ENCODE measurements around the gene NRCAM. TPM values are rescaled to one million over a fixed set of nuclear protein-coding genes. Genes with fewer than 3 reads are reported as not detected.

The NRCAM gene
- total RNA-seq, 1 donor from 2014 or later = 0.53 TPM

- intact Hi-C loops (cut with DNase I) = no loop called here
- DNase-seq (ENCODE audit: low spot score in 2 of 2) = no peak
Observed at GRCh38 chr7:108152198-108152597, 304.0 kb downstream of the NRCAM start.

GRCh38 chr7:108149908-108150307, 306.3 kb downstream of the NRCAM start:
- Histone ChIP-seq H3K36me3 (no peaks in the 10 kb centered on the region), H3K27ac (no peak overlapping the region), H3K4me1 (no peaks in the 10 kb centered on the region), H3K27me3 (no peaks in the 10 kb centered on the region), H3K9me3 (no peaks in the 10 kb centered on the region), H3K4me3 (no peak overlapping the region)
- TF ChIP-seq, protein P1, sequence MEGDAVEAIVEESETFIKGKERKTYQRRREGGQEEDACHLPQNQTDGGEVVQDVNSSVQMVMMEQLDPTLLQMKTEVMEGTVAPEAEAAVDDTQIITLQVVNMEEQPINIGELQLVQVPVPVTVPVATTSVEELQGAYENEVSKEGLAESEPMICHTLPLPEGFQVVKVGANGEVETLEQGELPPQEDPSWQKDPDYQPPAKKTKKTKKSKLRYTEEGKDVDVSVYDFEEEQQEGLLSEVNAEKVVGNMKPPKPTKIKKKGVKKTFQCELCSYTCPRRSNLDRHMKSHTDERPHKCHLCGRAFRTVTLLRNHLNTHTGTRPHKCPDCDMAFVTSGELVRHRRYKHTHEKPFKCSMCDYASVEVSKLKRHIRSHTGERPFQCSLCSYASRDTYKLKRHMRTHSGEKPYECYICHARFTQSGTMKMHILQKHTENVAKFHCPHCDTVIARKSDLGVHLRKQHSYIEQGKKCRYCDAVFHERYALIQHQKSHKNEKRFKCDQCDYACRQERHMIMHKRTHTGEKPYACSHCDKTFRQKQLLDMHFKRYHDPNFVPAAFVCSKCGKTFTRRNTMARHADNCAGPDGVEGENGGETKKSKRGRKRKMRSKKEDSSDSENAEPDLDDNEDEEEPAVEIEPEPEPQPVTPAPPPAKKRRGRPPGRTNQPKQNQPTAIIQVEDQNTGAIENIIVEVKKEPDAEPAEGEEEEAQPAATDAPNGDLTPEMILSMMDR (IDR thresholded peaks at IDR 0.05) = no peak
- intact Hi-C loops (cut with DNase I) = loop anchor here (5.0 kb wide), 2 partner anchors 148 to 273 kb away; partner anchors contain the start of gene LAMB1
- DNase-seq (ENCODE audit: low spot score in 2 of 2) = no peak

More at GRCh38 chr7:108152198-108152597, 304.0 kb downstream of the NRCAM start:
- TF ChIP-seq, protein P1 (IDR thresholded peaks at IDR 0.05) = no peak
- Histone ChIP-seq H3K36me3 (no peaks in the 10 kb centered on the region), H3K27me3 (no peaks in the 10 kb centered on the region), H3K4me1 (no peaks in the 10 kb centered on the region), H3K9me3 (no peaks in the 10 kb centered on the region), H3K4me3 (no peak overlapping the region), H3K27ac (no peak overlapping the region)

DNA sequence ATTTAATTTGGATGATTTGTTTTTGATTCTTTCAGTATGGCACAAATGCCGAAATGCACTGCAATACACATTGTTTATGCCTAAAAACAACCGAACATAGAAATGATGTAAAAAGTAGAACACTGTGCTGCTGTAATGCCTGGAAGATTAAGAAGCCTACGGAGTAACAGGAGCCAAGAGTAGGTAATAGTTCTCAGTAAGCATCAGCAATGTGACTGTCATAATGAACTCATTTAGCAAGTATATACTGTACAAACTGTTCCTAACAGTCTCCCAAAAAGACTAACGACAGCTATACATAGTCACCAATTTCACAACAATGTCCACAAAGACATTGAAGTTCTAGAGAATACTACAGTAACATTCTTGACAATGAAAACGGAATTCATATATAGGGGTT, 307.1 kb downstream of the NRCAM start:
- TF ChIP-seq, protein P1 (IDR thresholded peaks at IDR 0.05) = no peak
- Histone ChIP-seq H3K36me3 (no peaks in the 10 kb centered on the region), H3K4me1 (no peaks in the 10 kb centered on the region), H3K27ac (no peak overlapping the region), H3K9me3 (no peaks in the 10 kb centered on the region), H3K4me3 (no peak overlapping the region), H3K27me3 (no peaks in the 10 kb centered on the region)
- no peak for DNase-seq (ENCODE audit: low spot score in 2 of 2)
- intact Hi-C loops (cut with DNase I) = loop anchor here (5.0 kb wide), 2 partner anchors 147 to 272 kb away; partner anchors contain the start of gene LAMB1

GRCh38 chr7:108147031-108147563, 309.1 kb downstream of the NRCAM start:
- H3K4me3 ChIP-seq = no peak overlapping the region
- intact Hi-C loops (cut with DNase I) = loop anchor here (5.0 kb wide), 2 partner anchors 145 to 270 kb away; partner anchors contain the start of gene LAMB1
- H3K36me3 ChIP-seq = no peaks in the 10 kb centered on the region
- no peaks in the 10 kb centered on the region for H3K9me3 ChIP-seq
- TF ChIP-seq, protein P1 (IDR thresholded peaks at IDR 0.05) = no peak
- H3K27me3 ChIP-seq = no peaks in the 10 kb centered on the region
- no peaks in the 10 kb centered on the region for H3K4me1 ChIP-seq
- no peak overlapping the region for H3K27ac ChIP-seq
- no peak for DNase-seq (ENCODE audit: low spot score in 2 of 2)

GRCh38 chr7:108146070-108146842, 310.0 kb downstream of the NRCAM start:
- intact Hi-C loops (cut with DNase I) = loop anchor here (5.0 kb wide), 2 partner anchors 144 to 269 kb away; partner anchors contain the start of gene LAMB1
- Histone ChIP-seq H3K4me3 (no peak overlapping the region), H3K36me3 (no peaks in the 10 kb centered on the region), H3K9me3 (no peaks in the 10 kb centered on the region), H3K27me3 (no peaks in the 10 kb centered on the region), H3K27ac (no peak overlapping the region), H3K4me1 (no peaks in the 10 kb centered on the region)
- TF ChIP-seq, protein P1 (IDR thresholded peaks at IDR 0.05) = peak; percentile 64 to 93 (median 80)
- DNase-seq (ENCODE audit: low spot score in 2 of 2) = peak in 1 of 2 donors; percentile 75

Data from ascending aorta (tissue), 2 donors.